Measurements from ENCODE around the gene CAPN10.

The CAPN10 gene

DNA sequence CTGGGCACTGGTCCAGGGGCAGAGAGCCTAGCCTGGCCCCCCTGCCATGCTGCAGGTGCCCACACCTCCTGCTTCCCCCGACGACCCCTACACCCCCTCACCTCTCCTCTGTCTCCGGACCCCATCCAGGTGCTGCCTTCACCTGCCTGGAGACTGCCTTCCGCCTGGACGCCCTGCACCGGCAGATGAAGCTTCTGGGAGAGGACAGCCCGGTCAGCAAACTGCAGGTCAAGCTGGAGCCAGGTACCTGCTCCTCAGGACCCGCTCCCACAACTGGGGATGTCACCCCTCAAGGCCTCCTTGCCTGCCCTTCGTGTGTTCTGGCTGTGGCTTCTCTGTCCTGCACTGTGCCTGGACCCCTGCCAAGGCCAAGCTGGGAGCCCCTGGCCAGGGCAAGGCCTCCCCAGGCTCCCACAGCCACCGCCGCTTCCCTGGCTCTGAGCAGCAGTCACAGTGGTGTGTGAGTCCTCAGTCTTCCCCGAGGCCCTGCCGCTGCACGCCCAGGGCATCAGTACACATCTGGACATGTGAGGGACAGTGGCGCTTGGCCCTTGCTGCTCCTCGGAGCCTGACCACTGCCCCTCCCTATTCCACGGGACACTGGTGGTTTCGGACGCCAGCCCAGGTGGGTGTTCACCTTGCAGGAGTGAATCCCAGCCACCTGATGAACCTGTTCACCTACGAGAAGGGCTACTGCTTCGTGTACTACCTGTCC is 12.0 kb upstream of the CAPN10 start:
- no peak for DNase-seq (ENCODE audit: low read depth in 2 of 2)

- no peak for DNase-seq (ENCODE audit: low read depth in 2 of 2)
Observed at GRCh38 chr2:240575101-240575965, 11.2 kb upstream of the CAPN10 start.

DNA sequence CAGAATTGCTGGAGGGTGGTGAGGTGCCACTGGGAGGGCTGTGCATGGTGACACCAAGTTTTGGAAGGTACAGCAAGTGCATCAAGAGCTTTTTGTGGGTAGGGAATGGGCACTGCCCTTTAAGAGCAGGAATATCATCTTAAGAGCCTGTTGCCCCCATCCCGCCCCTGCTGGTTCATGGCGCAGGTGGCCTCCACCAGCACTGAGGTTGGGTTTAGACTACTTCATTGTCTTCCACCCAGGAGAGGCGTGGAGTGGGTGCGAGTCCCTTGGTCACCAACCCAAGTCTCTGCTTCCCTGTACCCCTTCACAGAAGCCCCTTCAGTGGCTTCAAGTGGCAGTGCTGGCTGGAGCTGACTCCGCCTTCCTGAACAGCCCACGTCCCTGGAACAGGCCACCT is 10.5 kb upstream of the CAPN10 start:
- no peak for DNase-seq (ENCODE audit: low read depth in 2 of 2)

DNA sequence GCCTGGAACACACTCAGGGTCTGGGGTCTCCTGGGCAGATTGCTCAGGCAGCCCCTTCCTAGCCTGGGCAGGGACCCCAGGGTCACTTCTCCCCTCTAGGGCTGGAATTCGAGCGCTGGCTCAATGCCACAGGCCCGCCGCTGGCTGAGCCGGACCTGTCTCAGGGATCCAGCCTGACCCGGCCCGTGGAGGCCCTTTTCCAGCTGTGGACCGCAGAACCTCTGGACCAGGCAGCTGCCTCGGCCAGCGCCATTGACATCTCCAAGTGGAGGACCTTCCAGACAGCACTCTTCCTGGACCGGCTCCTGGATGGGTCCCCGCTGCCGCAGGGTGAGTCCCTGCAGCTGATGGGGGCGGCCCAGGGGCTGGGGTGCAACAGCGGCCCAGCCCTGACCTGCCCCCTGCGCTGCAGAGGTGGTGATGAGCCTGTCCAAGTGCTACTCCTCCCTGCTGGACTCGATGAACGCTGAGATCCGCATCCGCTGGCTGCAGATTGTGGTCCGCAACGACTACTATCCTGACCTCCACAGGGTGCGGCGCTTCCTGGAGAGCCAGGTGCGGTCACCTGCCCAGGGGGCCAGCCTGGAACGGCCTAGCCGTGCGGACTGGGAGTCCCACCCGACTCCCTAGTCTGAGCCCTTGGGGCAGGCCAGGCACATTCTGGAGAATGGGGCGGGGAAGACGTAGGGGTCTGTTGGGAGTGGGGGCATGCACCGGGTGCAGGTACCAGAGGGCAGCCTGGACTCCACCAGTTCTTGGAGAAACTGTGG is 9.9 kb upstream of the CAPN10 start:
- no peak for DNase-seq (ENCODE audit: low read depth in 2 of 2)

- no peak for DNase-seq (ENCODE audit: low read depth in 2 of 2)
Observed at GRCh38 chr2:240577281-240578109, 9.0 kb upstream of the CAPN10 start.

- no peak for DNase-seq (ENCODE audit: low read depth in 2 of 2)
Observed at GRCh38 chr2:240578110-240578450, 8.5 kb upstream of the CAPN10 start.

GRCh38 chr2:240578488-240578887 is 8.0 kb upstream of the CAPN10 start:
- no peak for DNase-seq (ENCODE audit: low read depth in 2 of 2)

- no peak for DNase-seq (ENCODE audit: low read depth in 2 of 2)
Observed at GRCh38 chr2:240579071-240579762, 7.3 kb upstream of the CAPN10 start.

- peak in 1 of 2 donors; percentile 48 for DNase-seq (ENCODE audit: low read depth in 2 of 2)
Observed at GRCh38 chr2:240579771-240580614, 6.5 kb upstream of the CAPN10 start.

DNA sequence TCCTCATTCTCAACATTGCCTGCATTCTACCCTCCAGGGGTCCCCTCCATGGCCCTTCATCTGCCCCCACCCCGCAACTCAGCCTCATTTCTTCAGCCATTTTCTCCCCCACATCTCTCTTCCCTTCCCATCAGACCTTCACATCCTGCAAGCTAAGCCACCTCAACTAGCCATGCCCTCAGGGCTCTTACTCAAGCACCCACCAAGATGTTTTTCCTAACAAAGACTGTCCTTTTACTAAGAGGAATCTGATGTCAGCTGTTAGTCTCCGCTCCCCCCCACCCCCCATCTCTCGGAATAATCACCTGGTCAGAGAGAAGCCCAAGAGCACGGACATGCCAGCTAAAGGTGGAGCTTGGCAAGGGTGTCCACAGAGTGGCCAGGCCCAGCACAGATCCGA is 4.7 kb upstream of the CAPN10 start:
- DNase-seq (ENCODE audit: low read depth in 2 of 2) = no peak

DNA sequence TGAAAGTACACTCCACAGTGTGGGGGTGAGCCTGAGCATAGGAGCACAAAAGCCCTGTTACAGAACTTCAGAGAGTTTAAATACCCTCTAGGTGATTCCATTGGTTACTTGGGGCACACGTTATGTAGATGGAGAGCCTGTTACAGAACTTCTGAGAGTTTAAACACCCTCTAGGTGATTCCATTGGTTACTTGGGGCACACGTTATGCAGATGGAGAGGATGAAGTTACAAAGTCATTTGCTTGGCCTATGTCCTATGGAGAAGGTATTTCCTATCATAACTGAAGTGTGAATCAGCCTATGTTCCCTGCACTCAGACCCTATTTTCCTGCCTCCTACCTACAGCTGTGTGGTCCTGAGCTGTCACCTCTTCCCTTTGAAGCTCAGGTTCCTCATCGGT is 3.8 kb upstream of the CAPN10 start:
- DNase-seq (ENCODE audit: low read depth in 2 of 2) = no peak

DNA sequence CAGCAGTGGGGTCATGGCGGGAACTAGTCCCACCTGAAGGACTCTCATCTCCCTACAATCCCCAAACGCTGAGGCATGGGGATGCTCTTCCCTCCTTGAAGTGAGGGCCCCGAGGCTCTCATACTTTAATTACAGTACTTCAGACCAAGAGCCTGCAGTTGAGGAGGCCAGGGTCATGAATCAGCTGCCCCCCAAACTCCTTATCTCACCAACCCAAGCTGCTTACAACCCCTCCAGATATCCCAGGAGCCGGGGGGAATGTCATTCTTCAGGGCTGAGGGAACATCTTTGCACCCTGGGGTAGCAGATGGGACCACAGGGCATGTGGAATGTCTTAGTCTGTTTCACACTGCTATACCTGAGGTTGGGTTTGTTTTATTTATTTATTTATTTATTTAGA is 2.8 kb upstream of the CAPN10 start:
- DNase-seq (ENCODE audit: low read depth in 2 of 2) = no peak

- DNase-seq (ENCODE audit: low read depth in 2 of 2) = no peak
Observed at GRCh38 chr2:240584486-240585031, 2.0 kb upstream of the CAPN10 start.

DNA sequence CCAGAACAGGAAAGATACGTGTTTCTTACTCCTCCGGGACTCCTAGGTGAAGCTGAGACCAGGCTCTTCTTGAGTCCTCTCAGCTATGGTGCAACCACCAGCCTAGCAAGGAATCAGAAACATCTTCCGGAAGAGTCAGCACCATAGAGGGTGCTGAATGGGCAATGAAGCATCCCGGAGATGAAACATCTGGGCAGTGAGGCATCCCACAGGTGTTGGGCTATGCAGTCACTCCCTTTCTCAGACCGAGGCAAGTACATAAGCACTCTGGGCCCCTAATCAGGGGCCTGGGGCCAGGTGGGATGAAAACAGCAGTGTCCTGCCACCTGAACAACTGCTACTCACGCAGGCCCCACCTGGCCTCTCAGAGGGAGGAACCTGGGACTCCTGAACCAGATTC is 1.4 kb upstream of the CAPN10 start:
- no peak for DNase-seq (ENCODE audit: low read depth in 2 of 2)

- no peak for DNase-seq (ENCODE audit: low read depth in 2 of 2)
Observed at GRCh38 chr2:240585681-240586197, 795 bp upstream of the CAPN10 start.

GRCh38 chr2:240586919-240587800 is 626 bp downstream of the CAPN10 start:
- DNase-seq (ENCODE audit: low read depth in 2 of 2) = peak in 1 of 2 donors; percentile 16

DNA sequence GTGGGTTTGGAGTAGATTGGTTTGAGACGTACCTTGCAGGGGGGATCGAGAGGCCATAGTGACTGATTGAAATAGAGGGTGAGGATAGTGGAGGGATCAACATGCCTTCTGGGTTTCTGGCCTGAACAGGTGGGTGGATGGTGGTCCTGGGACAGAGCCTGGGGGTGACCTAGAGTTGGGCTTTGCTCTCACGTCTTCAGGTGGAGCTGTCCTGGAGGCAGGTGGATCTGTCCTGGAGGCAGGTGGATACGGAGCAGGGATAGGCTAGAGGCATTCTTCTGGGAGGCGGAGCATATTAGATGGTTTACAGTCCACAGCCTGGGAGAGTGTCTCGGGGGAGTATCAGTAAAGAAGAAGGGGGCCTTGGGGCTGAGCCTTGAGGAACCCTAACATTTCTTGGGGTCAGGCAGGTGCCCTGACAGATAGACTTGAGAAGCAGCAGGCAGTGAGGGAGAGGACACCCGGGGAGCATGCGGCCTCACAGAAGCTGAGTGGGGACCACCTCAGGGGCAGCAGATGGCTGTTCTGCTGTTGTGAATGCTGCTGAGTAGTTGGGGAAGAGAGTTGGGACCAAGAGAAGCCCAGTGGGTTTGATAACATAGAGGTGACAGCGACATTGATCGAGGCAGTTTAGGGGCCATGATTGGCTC is 1.6 kb downstream of the CAPN10 start:
- DNase-seq (ENCODE audit: low read depth in 2 of 2) = no peak

DNA sequence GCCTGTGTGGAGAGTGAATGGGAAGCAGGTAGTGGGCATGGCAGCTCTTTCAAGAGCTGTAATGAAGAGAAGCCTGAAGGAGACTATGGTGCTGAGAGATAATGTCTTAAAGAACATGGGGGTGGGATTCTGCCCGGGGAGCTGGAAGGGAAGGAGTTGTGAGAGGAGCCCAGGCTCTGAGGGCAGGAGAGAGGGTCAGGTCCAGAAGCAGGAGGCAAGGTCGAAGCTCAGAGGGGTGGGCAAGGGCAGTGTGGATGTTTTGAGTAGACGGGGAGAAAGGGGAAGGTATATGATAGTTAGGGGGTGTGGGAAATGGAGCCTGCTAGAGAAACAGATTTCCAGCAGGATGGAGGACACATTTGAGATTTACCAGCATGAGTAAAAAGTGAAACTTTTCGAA is 2.1 kb downstream of the CAPN10 start:
- no peak for DNase-seq (ENCODE audit: low read depth in 2 of 2)

Data from activated CD8-positive, alpha-beta memory T cell treated with anti-CD3 and anti-CD28 coated beads for 4 hours (primary cell).